Measurements from ENCODE around the gene ELOVL4.

The ELOVL4 gene

GRCh38 chr6:79947191-79948186 is at the start of gene ELOVL4:
TSS of gene ELOVL4 (minus strand) at chr6:79947553. CDS start at chr6:79947279, 274 bp downstream.
- peak; percentile 71 to 91 for DNase-seq

GRCh38 chr6:79993911-79994309 is 46.6 kb upstream of the ELOVL4 start:
- no peak for DNase-seq

DNA sequence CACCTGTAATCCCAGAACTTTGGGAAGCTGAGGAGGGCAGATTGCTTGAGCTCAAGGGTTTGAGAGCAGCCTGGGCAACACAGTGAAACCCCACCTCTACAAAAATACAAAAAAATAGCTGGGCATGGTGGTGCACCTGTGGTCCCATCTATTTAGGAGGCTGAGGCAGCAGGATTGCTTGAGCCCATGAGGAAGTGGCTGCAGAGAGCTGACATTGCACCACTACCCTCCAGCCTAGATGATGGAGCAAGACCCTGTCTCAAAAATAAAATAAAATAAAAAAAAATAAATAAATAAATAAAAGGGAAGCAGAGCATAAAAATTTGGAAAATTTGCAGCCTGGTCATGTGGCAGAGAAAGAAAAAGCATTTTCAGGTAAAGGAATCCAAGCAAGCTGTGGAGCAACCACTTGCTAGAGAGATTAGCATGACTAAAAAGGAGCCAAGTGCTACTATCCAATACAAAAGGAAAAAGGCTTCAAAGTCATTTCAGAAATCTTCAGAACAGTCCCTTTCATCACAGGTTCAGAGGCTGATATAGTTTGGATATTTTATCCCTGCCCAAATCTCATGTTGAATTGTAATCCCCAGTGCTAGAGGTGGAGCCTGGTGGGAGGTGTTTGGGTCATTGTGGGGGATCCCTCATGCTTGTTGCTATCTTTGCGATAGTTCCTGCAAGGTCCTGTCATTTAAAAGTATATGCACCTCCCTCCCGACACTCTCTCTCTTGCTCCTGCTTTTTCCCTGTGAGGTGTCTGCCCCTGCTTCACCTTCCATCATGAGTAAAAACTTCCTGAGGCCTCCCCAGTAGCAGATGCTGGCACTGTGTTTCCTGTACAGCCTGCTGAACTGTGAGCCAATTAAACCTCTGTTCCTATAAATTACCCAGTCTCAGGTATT is 45.9 kb upstream of the ELOVL4 start:
- no peak for DNase-seq

DNA sequence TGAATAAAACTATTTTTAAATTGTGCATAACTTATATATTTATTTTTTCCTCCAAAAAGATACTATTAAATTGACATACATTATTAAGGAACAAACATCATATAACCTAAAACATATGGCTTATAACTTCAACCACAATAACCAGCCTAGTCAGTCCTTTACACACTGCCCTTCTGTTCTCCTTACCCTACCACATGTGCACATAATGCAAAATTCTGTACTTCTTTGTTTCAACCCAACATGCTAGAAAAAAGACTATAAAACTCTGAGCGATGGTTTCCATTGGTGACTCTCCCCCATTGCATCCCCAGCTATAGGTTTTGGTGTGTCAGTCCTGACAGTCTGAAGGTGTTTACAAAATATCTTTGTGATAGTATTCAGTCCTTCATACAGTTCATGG is 42.3 kb upstream of the ELOVL4 start:
- DNase-seq = no peak

GRCh38 chr6:79985128-79985527 is 37.8 kb upstream of the ELOVL4 start:
- DNase-seq = no peak

GRCh38 chr6:79984261-79984660 is 36.9 kb upstream of the ELOVL4 start:
- DNase-seq = no peak

- DNase-seq = no peak
Measured at GRCh38 chr6:79981652-79982051, 34.3 kb upstream of the ELOVL4 start.

GRCh38 chr6:79971193-79971592 is 23.8 kb upstream of the ELOVL4 start:
- no peak for DNase-seq

DNA sequence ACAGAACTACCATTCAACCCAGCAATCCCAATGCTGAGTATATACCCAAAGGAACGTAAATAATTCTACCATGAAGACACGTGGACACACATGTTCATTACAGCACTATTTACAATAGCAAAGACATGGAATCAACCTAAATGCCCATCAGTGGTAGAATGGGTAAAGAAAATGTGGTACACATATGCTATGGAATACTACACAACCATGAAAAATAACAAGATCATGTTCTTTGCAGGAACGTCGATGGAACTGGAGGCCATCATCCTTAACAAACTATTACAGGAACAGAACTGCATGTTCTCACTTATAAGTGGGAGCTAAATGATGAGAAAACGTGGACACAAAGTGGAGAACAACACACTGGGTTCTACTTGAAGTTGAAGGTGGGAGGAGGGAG is 22.4 kb upstream of the ELOVL4 start:
- DNase-seq = no peak

GRCh38 chr6:79967178-79967577 is 19.8 kb upstream of the ELOVL4 start:
- no peak for DNase-seq

DNA sequence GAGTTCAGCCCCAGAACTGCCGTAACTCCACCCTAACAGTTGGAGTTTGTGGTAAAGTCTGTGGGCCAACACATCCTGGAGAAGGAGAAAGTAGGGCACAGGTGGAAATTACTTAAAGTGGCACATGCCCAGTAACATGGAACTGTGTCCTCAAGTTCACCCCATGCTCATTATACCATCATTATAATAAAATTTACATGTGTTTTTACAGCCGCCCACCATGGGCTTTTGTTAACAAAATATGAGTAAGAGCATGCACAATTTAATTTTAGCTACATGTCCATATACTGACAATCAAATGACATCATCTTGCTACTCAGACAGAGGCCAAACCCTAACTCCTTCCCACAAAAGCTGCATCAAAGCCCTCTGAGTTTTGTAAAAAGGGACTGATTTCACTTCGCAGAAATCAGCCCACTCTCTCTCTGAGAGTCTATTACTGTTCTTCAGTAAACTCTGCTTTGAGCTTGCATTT is 17.3 kb upstream of the ELOVL4 start:
- no peak for DNase-seq

GRCh38 chr6:79954849-79955248 is 7.5 kb upstream of the ELOVL4 start:
- no peak for DNase-seq

DNA sequence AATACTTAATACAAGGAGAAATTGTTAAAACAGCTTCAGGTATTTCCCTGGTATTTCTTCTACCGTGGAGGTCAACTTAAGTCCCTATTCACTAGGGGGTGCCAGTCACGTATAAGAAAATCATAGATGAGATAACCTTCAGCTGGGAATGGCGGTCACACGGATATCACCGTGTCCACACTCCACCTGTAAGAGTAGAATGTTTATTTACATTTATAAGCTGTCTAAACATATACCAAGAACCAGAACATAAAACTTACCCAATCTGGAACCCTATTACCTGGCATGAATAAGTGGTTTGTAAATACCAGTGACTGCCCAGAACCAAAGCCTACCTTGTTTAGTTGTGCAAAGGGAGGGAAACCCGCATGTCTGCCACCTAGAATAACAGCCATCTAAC is 1.9 kb upstream of the ELOVL4 start:
- DNase-seq = peak; percentile 35 to 69

DNA sequence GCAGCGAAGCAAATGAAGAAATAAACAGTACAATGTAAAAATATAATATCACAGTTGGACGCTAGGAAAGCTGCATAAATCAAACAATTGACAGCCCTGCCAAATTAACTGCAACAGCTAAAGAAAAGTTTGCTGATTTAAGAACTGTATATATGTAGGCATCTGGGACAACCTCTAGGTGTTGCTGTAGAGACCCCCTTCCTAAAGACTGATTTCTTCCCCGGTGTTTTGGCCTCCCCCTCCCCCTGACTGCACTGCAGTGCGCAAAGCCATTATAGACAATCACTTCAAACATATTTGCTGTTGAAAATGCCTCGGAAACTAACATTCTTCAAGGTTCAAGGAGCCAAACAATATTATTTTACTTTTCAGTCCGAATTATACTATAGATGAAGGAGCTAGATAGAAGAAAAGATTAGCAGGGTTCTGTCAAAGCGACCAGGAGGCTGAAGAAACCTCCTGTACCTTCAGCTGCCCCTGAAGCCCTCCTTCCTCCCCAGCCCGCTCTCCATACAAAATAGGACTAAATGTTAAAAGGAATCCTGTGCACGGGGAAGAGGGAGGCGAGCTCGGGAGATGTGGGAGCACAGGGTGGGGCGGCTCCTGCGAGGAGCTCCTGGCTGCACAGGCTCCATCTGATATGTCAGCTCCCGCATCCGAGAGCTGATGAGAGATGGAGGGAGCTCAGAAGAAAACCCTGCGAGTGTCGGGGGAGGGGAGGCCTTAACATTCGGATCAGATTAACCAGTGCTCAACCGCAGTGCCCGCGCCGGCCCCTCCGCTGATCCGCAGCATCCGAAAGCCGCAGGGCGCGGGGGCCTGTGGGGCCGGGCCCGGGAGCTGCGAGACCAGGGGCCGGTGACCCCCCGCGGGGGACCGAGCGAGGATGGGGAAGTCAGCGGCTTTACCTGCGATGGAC is 822 bp downstream of the ELOVL4 start:
- peak; percentile 46 to 67 for DNase-seq

DNA sequence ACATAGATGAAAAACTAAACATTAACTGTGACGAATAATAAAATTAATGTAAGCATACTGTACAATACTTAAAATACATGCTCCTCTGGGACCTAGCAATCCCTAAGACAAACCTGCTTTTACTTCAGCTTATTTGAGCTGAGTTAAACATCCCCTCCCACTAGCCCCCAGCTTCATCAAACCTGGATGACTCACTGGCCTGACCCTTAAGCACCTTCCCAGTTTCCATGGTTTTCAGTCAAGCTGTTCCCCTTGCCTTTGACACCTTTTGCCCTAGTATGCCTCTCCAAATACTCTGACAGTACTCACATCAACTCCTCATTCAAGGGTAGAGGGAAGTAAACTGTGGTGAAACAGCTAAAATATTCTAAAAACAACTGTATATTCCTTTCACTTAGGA is 4.2 kb downstream of the ELOVL4 start:
- peak in 1 of 2 experiments; percentile 12 for DNase-seq

DNA sequence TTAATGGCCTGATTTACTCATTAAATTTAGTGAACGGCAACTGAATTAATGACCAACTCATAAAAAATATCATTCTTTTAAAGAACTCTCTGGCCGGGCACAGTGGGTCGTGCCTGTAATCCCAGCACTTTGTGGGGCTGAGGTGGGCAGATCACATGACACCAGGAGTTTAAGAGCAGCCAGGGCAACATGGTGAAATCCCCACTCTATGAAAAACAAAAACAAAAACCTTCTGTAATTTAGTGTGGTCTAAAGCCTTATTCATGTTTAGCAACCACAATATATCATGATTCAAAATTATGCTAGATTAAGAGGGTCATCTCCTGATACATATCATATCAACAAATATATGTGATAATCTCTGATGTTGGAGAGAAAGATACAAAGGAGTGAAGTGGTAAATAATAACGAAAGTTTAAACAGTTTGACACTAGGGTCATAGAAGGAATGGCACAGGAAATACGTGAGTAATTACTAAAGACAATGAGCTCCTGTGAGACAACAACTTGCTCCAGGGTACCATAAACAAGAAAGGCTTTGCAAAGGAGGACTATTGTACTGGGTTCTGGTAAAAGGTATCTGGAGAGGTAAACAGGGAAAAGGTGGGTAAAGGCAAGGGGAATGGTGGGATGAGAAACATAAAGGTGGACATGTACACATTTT is 5.7 kb downstream of the ELOVL4 start:
- DNase-seq = no peak

- DNase-seq = no peak
Measured at GRCh38 chr6:79928478-79928998, 18.8 kb downstream of the ELOVL4 start.

GRCh38 chr6:79927758-79928157 is 19.6 kb downstream of the ELOVL4 start:
- DNase-seq = no peak

DNA sequence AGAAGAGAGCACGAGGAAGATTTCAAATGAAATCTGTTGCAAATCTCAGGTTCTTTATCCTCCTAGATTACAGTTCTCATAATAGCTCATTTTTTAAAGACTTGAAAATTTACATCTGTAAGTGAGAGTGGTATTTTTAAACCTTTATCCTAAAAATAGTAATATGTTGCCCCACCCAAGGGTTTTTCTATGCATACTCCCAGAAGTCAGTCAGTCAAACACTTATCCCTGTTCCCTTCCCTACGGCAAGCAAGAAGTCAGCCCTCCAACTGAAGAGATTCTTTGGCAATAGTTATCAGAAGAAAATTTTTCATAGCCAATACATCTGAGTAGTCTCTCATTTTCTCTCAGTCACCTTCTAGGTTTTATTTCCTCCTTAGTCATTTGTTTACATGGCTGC is 24.1 kb downstream of the ELOVL4 start:
- no peak for DNase-seq

DNA sequence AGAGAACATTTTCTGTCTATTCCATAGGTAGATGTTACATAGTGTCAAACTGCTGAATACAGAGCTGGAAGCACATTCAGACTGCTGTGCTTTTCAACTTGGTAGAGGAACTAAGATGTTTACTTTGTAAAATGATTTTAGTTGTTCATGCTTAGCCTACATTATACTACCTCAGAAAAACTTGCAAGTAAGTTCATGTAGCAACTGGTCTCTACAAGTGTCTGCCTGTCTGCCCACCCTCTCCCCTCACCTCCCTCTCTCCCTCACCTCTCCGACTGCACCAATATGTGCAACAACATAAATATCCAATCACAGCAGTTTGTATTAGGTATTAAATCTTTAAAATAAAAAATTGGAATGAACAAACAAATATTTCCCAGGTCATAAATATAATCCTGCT is 25.3 kb downstream of the ELOVL4 start:
- no peak for DNase-seq

- peak; percentile 4 to 78 for DNase-seq
Measured at GRCh38 chr6:79913369-79913768, 34.0 kb downstream of the ELOVL4 start.
